ENCODE results near the gene NOX3.

The NOX3 gene

DNA sequence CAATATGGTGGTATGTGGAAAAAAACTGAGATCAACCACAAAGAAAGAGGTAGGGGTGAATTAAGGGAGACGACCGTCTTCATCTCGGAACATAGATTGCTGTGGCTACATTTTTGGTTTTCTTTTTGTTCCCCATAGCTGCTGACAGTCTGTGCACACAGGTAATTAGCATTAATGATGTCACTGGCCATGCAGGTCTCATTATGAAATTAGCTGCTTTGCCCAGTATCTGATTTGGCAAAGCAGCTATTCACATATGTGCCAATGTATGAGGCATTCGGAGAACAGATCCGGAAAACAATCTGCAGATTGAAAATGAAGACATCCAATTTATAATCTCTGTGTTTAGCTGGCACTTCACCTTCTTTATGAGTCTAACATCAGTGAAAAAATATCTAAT lies 13.1 kb downstream of the NOX3 start:
- TF ChIP-seq, protein P1, sequence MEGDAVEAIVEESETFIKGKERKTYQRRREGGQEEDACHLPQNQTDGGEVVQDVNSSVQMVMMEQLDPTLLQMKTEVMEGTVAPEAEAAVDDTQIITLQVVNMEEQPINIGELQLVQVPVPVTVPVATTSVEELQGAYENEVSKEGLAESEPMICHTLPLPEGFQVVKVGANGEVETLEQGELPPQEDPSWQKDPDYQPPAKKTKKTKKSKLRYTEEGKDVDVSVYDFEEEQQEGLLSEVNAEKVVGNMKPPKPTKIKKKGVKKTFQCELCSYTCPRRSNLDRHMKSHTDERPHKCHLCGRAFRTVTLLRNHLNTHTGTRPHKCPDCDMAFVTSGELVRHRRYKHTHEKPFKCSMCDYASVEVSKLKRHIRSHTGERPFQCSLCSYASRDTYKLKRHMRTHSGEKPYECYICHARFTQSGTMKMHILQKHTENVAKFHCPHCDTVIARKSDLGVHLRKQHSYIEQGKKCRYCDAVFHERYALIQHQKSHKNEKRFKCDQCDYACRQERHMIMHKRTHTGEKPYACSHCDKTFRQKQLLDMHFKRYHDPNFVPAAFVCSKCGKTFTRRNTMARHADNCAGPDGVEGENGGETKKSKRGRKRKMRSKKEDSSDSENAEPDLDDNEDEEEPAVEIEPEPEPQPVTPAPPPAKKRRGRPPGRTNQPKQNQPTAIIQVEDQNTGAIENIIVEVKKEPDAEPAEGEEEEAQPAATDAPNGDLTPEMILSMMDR (IDR thresholded peaks at IDR 0.05; ENCODE audit: insufficient read depth, low read length, poor library complexity, severe bottlenecking): no peak
- no peaks in the 10 kb centered on the region for H3K27me3 ChIP-seq (replicated peaks; ENCODE audit: control insufficient read depth, insufficient read depth, low read length)
- no peak for DNase-seq (ENCODE audit: extremely low read depth, insufficient read length)
- no peaks in the 10 kb centered on the region for H3K36me3 ChIP-seq (ENCODE audit: control insufficient read depth, insufficient read depth, low read length)
- H3K4me3 ChIP-seq (replicated peaks; ENCODE audit: low read depth, low read length): no peak overlapping the region

DNA sequence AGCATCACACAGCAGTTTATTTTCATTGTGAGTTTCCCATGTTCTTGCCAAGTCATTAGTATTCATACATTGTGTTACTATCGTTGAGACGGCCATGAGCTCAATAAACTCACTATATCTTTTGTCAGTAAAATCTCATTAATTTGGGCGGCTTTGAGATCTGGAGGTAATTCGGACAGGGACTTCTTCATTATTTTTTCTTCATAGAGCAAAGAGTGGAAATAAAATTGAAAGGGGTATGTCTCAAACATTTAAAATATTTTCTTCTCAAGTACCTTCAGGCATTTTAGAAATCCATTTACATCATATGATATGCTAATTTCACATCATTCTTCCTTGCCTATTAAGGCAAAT lies 14.6 kb downstream of the NOX3 start:
- Histone ChIP-seq H3K27me3 (replicated peaks; ENCODE audit: control insufficient read depth, insufficient read depth, low read length) (no peaks in the 10 kb centered on the region), H3K4me3 (replicated peaks; ENCODE audit: low read depth, low read length) (no peak overlapping the region), H3K36me3 (ENCODE audit: control insufficient read depth, insufficient read depth, low read length) (no peaks in the 10 kb centered on the region)
- DNase-seq (ENCODE audit: extremely low read depth, insufficient read length): no peak
- TF ChIP-seq, protein P1 (IDR thresholded peaks at IDR 0.05; ENCODE audit: insufficient read depth, low read length, poor library complexity, severe bottlenecking): no peak

DNA sequence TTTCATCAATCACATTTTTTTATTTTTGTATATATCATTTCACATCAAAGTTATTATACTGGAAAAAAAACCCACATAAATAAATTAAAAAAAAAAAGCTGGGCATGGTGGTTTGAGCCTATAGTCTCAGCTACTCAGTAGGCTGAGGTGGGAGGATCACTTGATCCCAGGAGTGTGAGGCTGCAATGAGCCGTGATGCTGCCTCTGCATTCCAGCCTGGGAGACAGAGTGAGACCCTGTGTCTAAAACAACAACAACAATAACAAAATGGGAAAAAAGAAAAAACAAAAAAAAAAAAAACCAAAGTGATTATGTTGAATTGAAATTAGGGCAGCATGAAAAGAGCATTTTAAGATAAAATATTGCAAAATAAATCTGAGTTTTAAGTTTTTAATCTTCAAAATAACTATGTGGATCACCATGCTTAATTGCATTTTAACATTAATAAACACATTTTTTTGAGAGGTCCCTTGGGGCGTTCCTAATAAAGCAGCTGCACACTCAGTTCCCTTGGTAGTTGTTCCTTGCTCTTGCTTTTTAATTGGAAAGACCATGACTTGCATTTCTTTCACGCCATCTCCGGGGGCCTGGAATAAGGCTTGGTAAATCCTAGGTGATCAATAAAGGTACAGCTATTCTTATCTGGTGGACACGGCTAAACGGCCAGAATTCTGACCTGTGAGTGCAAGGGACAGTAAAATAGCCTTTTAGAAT lies 15.1 kb downstream of the NOX3 start:
- Histone ChIP-seq H3K27me3 (replicated peaks; ENCODE audit: control insufficient read depth, insufficient read depth, low read length) (no peaks in the 10 kb centered on the region), H3K36me3 (ENCODE audit: control insufficient read depth, insufficient read depth, low read length) (no peaks in the 10 kb centered on the region), H3K4me3 (replicated peaks; ENCODE audit: low read depth, low read length) (no peak overlapping the region)
- TF ChIP-seq, protein P1 (IDR thresholded peaks at IDR 0.05; ENCODE audit: insufficient read depth, low read length, poor library complexity, severe bottlenecking): no peak
- no peak for DNase-seq (ENCODE audit: extremely low read depth, insufficient read length)

DNA sequence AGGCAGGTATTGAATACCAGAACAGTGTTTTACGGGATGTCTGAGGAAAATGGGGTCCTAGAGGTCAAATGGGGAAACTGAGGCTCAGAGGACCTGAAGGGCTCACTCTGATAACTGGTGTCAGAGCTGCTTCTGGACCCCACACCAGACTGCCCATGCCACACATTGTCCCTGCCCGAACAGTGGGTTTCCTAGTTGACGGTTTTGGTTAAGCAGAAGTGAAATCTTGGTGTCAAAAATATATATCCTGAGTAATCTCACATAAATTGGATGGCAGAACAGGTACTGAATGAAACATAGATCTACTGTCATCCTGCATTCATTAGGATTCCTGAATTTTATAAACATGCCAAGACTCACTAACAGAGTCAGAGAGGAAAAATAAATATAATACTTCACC lies 16.3 kb downstream of the NOX3 start:
- H3K27me3 ChIP-seq (replicated peaks; ENCODE audit: control insufficient read depth, insufficient read depth, low read length): no peaks in the 10 kb centered on the region
- H3K4me3 ChIP-seq (replicated peaks; ENCODE audit: low read depth, low read length): no peak overlapping the region
- DNase-seq (ENCODE audit: extremely low read depth, insufficient read length): no peak
- H3K36me3 ChIP-seq (ENCODE audit: control insufficient read depth, insufficient read depth, low read length): no peaks in the 10 kb centered on the region
- TF ChIP-seq, protein P1 (IDR thresholded peaks at IDR 0.05; ENCODE audit: insufficient read depth, low read length, poor library complexity, severe bottlenecking): no peak

DNA sequence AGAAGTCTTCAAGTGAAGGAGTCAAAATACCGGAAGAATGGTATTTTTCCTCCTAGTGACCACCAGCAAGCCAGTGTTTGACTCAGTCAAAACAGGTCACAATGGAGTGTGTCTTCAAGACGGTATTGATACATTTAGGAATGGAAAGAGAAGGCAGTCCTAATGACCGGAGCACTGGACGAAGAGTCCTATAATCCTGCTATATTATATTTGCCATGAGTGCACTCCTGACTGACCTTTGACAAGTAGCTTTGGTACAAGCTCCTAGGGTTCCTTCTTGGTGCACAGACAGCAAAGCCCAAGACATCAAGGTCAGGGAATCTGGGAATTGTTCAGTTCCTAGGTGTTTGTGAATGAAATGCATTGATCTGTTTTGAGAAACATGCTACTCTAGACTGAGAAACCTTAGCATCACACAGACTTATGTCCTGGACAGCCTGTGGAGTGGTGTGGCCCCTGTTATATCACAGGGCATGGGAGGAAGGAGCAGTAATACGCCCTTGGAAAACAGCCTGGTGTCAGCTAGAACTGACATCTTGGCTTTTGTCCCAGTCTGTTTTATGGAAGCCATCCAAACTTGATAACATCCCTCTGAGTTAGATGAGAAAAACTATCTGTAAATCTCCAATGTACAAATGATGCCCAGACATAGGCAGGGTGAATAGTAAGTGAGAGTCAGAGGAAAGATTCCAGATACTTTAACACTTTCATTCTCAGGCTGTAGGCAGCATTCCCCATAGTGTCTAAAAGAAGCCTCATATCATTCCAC lies 18.5 kb downstream of the NOX3 start:
- TF ChIP-seq, protein P1 (IDR thresholded peaks at IDR 0.05; ENCODE audit: insufficient read depth, low read length, poor library complexity, severe bottlenecking): no peak
- no peak overlapping the region for H3K4me3 ChIP-seq (replicated peaks; ENCODE audit: low read depth, low read length)
- no peak for DNase-seq (ENCODE audit: extremely low read depth, insufficient read length)
- no peaks in the 10 kb centered on the region for H3K36me3 ChIP-seq (ENCODE audit: control insufficient read depth, insufficient read depth, low read length)
- no peaks in the 10 kb centered on the region for H3K27me3 ChIP-seq (replicated peaks; ENCODE audit: control insufficient read depth, insufficient read depth, low read length)
